Chondrocyte (in vitro differentiated cells): ENCODE data around the gene PTPN4. TPM values are rescaled to one million over a fixed set of nuclear protein-coding genes. Genes with fewer than 3 reads are reported as not detected.
"Not testable (repeated sequence)": the region's sequence is repeated elsewhere in the genome, so short reads cannot be mapped to it uniquely, and the experiment has no call there.

Experiments used
- DNase-seq: peaks from one replicate; pipeline ENCODE4 v3.0.0; 2021; ENCODE audit warnings: mixed read lengths, low spot score
- H3K27ac Mint-ChIP-seq: one replicate; pipeline ENCODE4 v1.8.0; 2021; ENCODE audit warnings: mild to moderate bottlenecking, moderate library complexity, mixed read lengths; ENCODE audit not compliant: unreplicated experiment
- H3K27me3 Mint-ChIP-seq: 2 replicates; pipeline ENCODE4 v1.8.0; 2021; ENCODE audit warnings: low read depth, mixed read lengths
- H3K36me3 Mint-ChIP-seq: 2 replicates; pipeline ENCODE4 v1.8.0; 2021; ENCODE audit warnings: low read depth, mixed read lengths
- H3K4me1 Mint-ChIP-seq: 2 replicates; pipeline ENCODE4 v1.8.0; 2021; ENCODE audit warnings: low read depth, mild to moderate bottlenecking, mixed read lengths
- H3K4me3 Mint-ChIP-seq: one replicate; pipeline ENCODE4 v1.8.0; 2021; ENCODE audit warnings: mild to moderate bottlenecking, moderate library complexity, mixed read lengths; ENCODE audit not compliant: unreplicated experiment
- H3K9me3 Mint-ChIP-seq: 2 replicates; pipeline ENCODE4 v1.8.0; 2021; ENCODE audit warnings: low read depth, mixed read lengths
- CTCF ChIP-seq: fragments of 200-600 bp; sonication (generic); IDR thresholded peaks from 2 replicates; pipeline ENCODE4 v1.5.0; 2021; ENCODE audit warnings: antibody characterized with exemption, mild to moderate bottlenecking, moderate library complexity
- total RNA-seq: library from RNA; stranded (reverse); gene quantifications from 3 replicates; pipeline ENCODE4 v1.2.1, GENCODE V29; 2021

PTPN4 gene
- total RNA-seq, 1 donor from 2014 or later: 24.2 TPM

GRCh38 chr2:120018549-120018948, 258.8 kb downstream of the PTPN4 start:
- Mint-ChIP-seq H3K4me1 (peaks cover 14% of the 10 kb centered on the region), H3K27ac (no peak overlapping the region), H3K27me3 (no peaks in the 10 kb centered on the region), H3K36me3 (no peaks in the 10 kb centered on the region), H3K4me3 (no peak overlapping the region), H3K9me3 (peaks cover 2% of the 10 kb centered on the region)
- TF ChIP-seq CTCF: no peak
- no peak for DNase-seq

DNA sequence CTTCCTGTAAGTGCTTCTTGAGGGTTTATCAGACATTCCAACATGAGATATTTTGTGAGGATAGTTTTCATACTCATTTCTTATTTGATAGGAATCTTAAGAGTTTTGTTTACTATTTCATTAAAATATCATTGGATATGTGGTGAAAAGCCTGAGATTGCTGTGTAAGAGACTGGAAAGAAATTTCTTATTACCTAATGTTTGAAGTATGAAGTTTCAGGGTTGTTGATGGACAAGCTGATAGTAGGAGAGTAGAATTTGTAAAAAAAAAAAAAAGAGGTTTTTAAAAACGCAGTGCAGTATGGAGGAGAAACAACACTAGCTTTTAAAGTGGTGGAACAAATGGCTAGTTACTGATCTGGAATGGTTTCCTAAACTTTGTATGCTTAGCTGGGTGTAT, 260.8 kb downstream of the PTPN4 start:
- no peaks in the 10 kb centered on the region for H3K27me3 Mint-ChIP-seq
- peaks cover 2% of the 10 kb centered on the region for H3K36me3 Mint-ChIP-seq
- H3K9me3 Mint-ChIP-seq: peaks cover 14% of the 10 kb centered on the region
- no peak for DNase-seq
- H3K4me1 Mint-ChIP-seq: peaks cover 5% of the 10 kb centered on the region
- H3K4me3 Mint-ChIP-seq: no peak overlapping the region
- no peak overlapping the region for H3K27ac Mint-ChIP-seq
- no peak for TF ChIP-seq CTCF

DNA sequence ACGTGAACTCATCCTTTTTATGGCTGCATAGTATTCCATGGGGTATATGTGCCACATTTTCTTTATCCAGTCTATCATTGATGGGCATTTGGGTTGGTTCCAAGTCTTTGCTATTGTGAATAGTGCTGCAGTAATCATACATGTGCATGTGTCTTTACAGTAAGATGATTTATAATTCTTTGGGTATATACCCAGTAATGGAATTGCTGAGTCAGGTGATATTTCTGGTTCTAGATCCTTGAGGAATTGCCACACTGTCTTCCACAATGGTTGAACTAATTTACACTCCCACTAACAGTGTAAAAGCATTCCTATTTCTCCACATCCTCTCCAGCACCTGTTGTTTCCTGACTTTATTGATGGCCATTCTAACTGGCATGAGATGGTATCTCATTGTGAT, 262.8 kb downstream of the PTPN4 start:
- H3K27me3 Mint-ChIP-seq, H3K36me3 Mint-ChIP-seq, DNase-seq, H3K4me3 Mint-ChIP-seq, H3K27ac Mint-ChIP-seq, H3K4me1 Mint-ChIP-seq: not testable (repeated sequence)
- H3K9me3 Mint-ChIP-seq: peaks cover 20% of the 10 kb centered on the region

DNA sequence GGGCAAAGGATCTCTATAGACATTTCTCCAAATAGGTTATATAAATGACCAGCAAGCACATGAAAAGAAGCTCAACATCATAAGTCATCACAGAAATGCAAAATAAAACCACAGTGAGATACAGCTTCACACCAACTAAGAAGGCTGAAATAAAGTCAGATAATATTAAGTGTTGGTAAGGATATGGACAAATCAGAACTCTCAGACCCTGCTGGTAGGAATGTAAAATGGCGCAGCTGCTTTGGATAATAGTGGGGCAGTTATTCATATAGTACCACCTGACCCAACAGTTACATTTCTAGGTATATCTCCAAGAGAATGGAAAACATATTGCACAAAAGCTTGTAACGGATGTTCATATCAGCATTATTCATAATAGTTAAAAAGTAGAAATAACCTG, 267.2 kb downstream of the PTPN4 start:
- H3K27me3 Mint-ChIP-seq: no peaks in the 10 kb centered on the region
- no peak for DNase-seq
- no peak overlapping the region for H3K27ac Mint-ChIP-seq
- peaks cover 20% of the 10 kb centered on the region for H3K9me3 Mint-ChIP-seq
- no peaks in the 10 kb centered on the region for H3K4me1 Mint-ChIP-seq
- peaks cover 6% of the 10 kb centered on the region for H3K36me3 Mint-ChIP-seq
- peak; percentile 58 for TF ChIP-seq CTCF
- no peak overlapping the region for H3K4me3 Mint-ChIP-seq

- Mint-ChIP-seq H3K36me3 (peaks cover 5% of the 10 kb centered on the region), H3K27ac (no peak overlapping the region), H3K27me3 (no peaks in the 10 kb centered on the region), H3K4me1 (no peaks in the 10 kb centered on the region), H3K4me3 (no peak overlapping the region), H3K9me3 (peaks cover 15% of the 10 kb centered on the region)
- no peak for TF ChIP-seq CTCF
- no peak for DNase-seq
These were observed 269.1 kb downstream of the PTPN4 start for GRCh38 chr2:120028795-120029194.
